GM12892 (cell line): Measurements from ENCODE around the gene RALGPS1.

Experiments
- DNase-seq: peaks from one replicate; pipeline ENCODE4 v3.0.0; 2011; ENCODE audit not compliant: insufficient read length
- FAIRE-seq: peaks from 2 replicates; lab custom pipeline; 2011; peaks lifted over from hg19 to GRCh38; lab: Jason Lieb, UNC
- POLR2A ChIP-seq: IDR thresholded peaks from 2 replicates; pipeline ENCODE4 v1.6.1; 2011; ENCODE audit warnings: low read depth, low read length, control low read depth
- POLR2AphosphoS5 ChIP-seq: IDR thresholded peaks from 2 replicates; pipeline ENCODE4 v1.6.1; 2011; ENCODE audit warnings: low read depth, low read length, control low read depth
- TAF1 ChIP-seq: IDR thresholded peaks from 2 replicates; pipeline ENCODE4 v1.6.1; 2011; ENCODE audit warnings: low read depth, mild to moderate bottlenecking, control low read depth, low read length, borderline replicate concordance

The RALGPS1 gene

GRCh38 chr9:127124792-127125191 is 210.2 kb downstream of the RALGPS1 start:
- no peak for TF ChIP-seq POLR2AphosphoS5
- TF ChIP-seq TAF1 = no peak
- TF ChIP-seq POLR2A = no peak
- FAIRE-seq (no peak), DNase-seq (no peak)

- TF ChIP-seq TAF1 = no peak
- TF ChIP-seq POLR2AphosphoS5 = no peak
- no peak for TF ChIP-seq POLR2A
- FAIRE-seq (no peak), DNase-seq (no peak)
Measured at GRCh38 chr9:127126971-127127370, 212.4 kb downstream of the RALGPS1 start.

GRCh38 chr9:127128341-127129072 is 213.9 kb downstream of the RALGPS1 start:
- FAIRE-seq = no peak
- no peak for TF ChIP-seq POLR2A
- no peak for TF ChIP-seq TAF1
- no peak for TF ChIP-seq POLR2AphosphoS5
- DNase-seq = no peak

- FAIRE-seq (no peak), DNase-seq (no peak)
- TF ChIP-seq POLR2AphosphoS5 (no peak), POLR2A (no peak), TAF1 (no peak)
Measured at GRCh38 chr9:127129073-127129717, 214.6 kb downstream of the RALGPS1 start.

GRCh38 chr9:127129718-127130085 is 215.1 kb downstream of the RALGPS1 start:
- DNase-seq (no peak), FAIRE-seq (no peak)
- TF ChIP-seq POLR2A (no peak), POLR2AphosphoS5 (no peak), TAF1 (no peak)

GRCh38 chr9:127130235-127130634 is 215.7 kb downstream of the RALGPS1 start:
- FAIRE-seq (no peak), DNase-seq (no peak)
- TF ChIP-seq TAF1 (no peak), POLR2AphosphoS5 (no peak), POLR2A (no peak)

- no peak for DNase-seq
- FAIRE-seq = no peak
- TF ChIP-seq TAF1 (no peak), POLR2AphosphoS5 (no peak), POLR2A (no peak)
Measured at GRCh38 chr9:127130661-127131538, 216.3 kb downstream of the RALGPS1 start.

GRCh38 chr9:127131871-127132270 is 217.3 kb downstream of the RALGPS1 start:
- FAIRE-seq (no peak), DNase-seq (no peak)
- TF ChIP-seq POLR2A (no peak), POLR2AphosphoS5 (no peak), TAF1 (no peak)

- DNase-seq = no peak
Measured at GRCh38 chr9:127132375-127132774, 217.8 kb downstream of the RALGPS1 start.

GRCh38 chr9:127132921-127133647 is 218.5 kb downstream of the RALGPS1 start:
- FAIRE-seq = no peak
- DNase-seq = no peak

More at GRCh38 chr9:127132375-127132774, 217.8 kb downstream of the RALGPS1 start:
- FAIRE-seq = no peak
- TF ChIP-seq TAF1 (no peak), POLR2AphosphoS5 (no peak), POLR2A (no peak)

GRCh38 chr9:127133739-127134167 is 219.2 kb downstream of the RALGPS1 start:
- TF ChIP-seq POLR2A = no peak
- TF ChIP-seq TAF1 = no peak
- TF ChIP-seq POLR2AphosphoS5 = no peak
- FAIRE-seq (no peak), DNase-seq (no peak)

More at GRCh38 chr9:127132921-127133647, 218.5 kb downstream of the RALGPS1 start:
- TF ChIP-seq TAF1 = no peak
- TF ChIP-seq POLR2AphosphoS5 = no peak
- no peak for TF ChIP-seq POLR2A
